HFF-Myc (cell line): ENCODE data around the gene CELF4.
A peak's percentile ranks its signal among the peaks of the same experiment; 100 is the strongest.

Experiments used
- DNase-seq: peaks from one replicate; pipeline ENCODE4 v3.0.0-alpha.2; 2011; ENCODE audit warnings: low read depth; ENCODE audit errors: extremely low read depth
- H3K4me3 ChIP-seq: replicated peaks from 2 replicates; pipeline ENCODE4 v1.5.1; 2011; ENCODE audit warnings: low read depth, mild to moderate bottlenecking, control low read depth, low read length
- CTCF ChIP-seq: IDR thresholded peaks from 2 replicates; pipeline ENCODE4 v1.5.1; 2012; ENCODE audit warnings: mild to moderate bottlenecking, low read depth, low read length, control low read depth; ENCODE audit errors: missing control alignments

The CELF4 gene

GRCh38 chr18:37289423-37289822, 276.2 kb downstream of the CELF4 start:
- no peak for TF ChIP-seq CTCF
- no peak overlapping the region for H3K4me3 ChIP-seq
- DNase-seq, result no peak

GRCh38 chr18:37287601-37288000, 278.0 kb downstream of the CELF4 start:
- no peak overlapping the region for H3K4me3 ChIP-seq
- TF ChIP-seq CTCF, result no peak
- no peak for DNase-seq

- no peak for TF ChIP-seq CTCF
- DNase-seq, result no peak
- no peak overlapping the region for H3K4me3 ChIP-seq
These were observed 278.8 kb downstream of the CELF4 start for GRCh38 chr18:37286801-37287200.

GRCh38 chr18:37285825-37286224, 279.8 kb downstream of the CELF4 start:
- H3K4me3 ChIP-seq, result no peak overlapping the region
- DNase-seq, result no peak
- no peak for TF ChIP-seq CTCF

- no peak for TF ChIP-seq CTCF
These were observed 281.3 kb downstream of the CELF4 start for GRCh38 chr18:37284260-37284659.

GRCh38 chr18:37282386-37283037, 283.1 kb downstream of the CELF4 start:
- H3K4me3 ChIP-seq, result no peak overlapping the region
- no peak for DNase-seq

More at GRCh38 chr18:37284260-37284659, 281.3 kb downstream of the CELF4 start:
- H3K4me3 ChIP-seq, result no peak overlapping the region
- DNase-seq, result no peak

More at GRCh38 chr18:37282386-37283037, 283.1 kb downstream of the CELF4 start:
- peak; percentile 57 for TF ChIP-seq CTCF
